Astrocyte of the spinal cord (primary cell): Measurements from ENCODE around the gene REP15.

Experiments used
- DNase-seq: peaks from one replicate; pipeline ENCODE4 v3.0.0; 2011; ENCODE audit warnings: low read depth, low spot score
- H3K4me3 ChIP-seq: 2 replicates; pipeline ENCODE4 v1.5.1; 2011; ENCODE audit warnings: low read depth, mild to moderate bottlenecking, low read length, moderate library complexity
- CTCF ChIP-seq: IDR thresholded peaks from 2 replicates; pipeline ENCODE4 v1.5.1; 2012; ENCODE audit warnings: low read depth, mild to moderate bottlenecking, low read length, inconsistent platforms
- in situ Hi-C: cut with HindIII; loops from 2 replicates; pipeline ENCODE4 v1.10.0; 2017; ENCODE audit warnings: low sequenced_read_pairs

The REP15 gene

DNA sequence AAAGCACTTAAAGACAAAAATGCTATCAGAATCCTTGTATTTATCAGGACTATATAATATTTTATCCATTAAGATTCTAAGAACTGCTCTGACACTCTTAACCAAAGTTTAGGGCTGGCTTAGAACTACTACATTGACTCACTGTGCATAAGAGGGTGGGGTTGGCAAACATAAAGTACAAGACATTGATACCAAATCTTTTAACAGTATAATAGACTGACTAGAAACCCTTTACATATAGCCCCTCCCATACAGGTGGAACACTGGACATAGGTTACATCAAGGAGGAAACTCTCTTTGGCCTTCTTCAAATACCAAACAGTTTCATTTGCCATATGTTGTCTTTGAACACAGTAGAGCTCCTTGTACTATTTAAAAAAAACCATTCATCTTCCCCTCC is 15.6 kb upstream of the REP15 start:
- DNase-seq: no peak
- no peak for TF ChIP-seq CTCF
- in situ Hi-C loops: no loop called here
- H3K4me3 ChIP-seq: no peak overlapping the region

DNA sequence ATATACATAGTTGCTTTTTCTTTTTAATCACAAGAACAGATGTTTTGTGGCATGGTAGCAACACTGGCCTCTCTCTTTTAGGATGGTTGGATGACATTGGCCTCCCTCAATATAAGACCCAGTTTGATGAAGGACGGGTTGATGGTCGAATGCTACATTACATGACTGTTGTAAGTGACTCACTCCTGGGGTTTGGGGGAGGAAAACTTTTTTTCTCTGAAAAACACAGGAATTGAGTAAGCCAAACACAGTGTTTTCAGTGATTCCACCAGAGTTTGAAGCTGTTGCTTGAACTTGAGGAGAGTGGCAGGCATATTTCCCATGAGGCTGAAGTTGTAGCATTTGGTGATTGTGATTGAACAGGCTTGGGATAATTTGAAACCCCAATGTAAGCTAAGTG is 13.7 kb upstream of the REP15 start:
- in situ Hi-C loops: no loop called here
- DNase-seq: peak; percentile 22
- no peak for TF ChIP-seq CTCF
- H3K4me3 ChIP-seq: no peak overlapping the region

DNA sequence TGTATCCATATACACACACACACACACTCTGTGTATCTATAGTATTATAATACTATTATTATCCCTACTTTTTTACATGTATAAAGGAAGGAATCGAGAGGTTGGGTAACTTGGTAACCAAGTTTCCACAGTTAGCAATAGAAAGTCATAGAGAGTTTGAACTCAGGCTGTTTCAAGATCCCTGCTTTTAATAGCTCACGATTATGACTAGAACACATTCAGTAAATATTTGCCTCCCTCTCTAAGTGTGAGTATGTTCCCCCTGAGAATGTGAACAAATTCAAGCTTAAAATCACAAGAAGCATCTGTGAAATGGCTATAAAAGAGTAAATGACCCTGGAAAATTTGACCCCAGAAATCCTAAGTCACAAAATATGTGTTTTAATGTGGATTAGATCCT is 11.0 kb upstream of the REP15 start:
- TF ChIP-seq CTCF: no peak
- no peak for DNase-seq
- in situ Hi-C loops: no loop called here
- no peak overlapping the region for H3K4me3 ChIP-seq

GRCh38 chr12:27686147-27686546 is 10.1 kb upstream of the REP15 start:
- in situ Hi-C loops: no loop called here
- no peak overlapping the region for H3K4me3 ChIP-seq
- TF ChIP-seq CTCF: no peak
- DNase-seq: no peak

DNA sequence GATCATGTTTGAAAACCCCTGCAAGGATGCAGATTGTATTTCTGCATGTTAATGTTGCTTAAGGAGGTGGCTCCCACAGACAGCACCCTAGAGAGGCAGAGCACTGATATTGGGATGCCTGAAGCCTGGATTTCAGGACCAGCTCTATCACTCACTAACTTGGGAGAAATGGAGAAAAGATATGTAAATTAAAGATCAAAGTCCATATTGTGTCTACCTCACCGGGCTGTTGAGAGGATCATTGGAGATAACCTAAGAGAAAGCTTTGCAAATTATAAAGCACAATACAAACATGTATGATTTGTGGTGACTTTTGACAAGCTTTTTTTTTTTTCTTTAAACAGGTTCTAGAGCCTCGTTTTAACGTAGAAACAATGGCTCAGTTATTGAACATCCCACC is 7.6 kb upstream of the REP15 start:
- DNase-seq: no peak
- no peak for TF ChIP-seq CTCF
- no peak overlapping the region for H3K4me3 ChIP-seq
- in situ Hi-C loops: no loop called here

DNA sequence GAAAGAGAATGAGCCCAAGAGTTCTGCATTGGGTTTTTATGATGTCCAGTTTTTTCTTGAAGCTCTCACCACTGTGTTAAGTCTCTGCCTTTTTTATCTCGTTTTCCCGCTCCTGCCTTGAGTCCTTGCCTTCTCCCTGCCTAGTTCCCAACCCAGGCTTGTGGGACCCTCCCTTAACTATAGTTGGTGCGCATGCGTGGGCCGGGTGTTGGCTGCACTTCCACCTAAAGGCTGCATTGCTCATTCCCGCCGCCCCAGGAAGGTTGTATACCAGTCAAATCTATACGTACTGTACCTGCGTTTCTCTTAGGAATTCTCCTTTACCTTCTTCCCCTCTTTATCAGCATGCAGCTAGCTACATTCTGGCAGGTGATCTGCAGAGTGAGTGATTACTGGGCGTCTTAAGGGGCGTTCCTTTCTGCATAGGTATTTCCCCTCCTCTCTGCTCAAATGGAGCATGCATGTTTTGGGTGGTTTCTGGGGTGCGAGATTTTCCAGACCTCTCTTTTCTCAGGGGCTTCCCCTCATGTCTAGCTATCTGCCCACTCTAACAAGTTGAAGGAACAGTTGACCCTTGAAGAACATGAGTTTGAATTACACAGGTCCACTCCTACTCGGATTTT is 6.6 kb upstream of the REP15 start:
- in situ Hi-C loops: no loop called here
- DNase-seq: no peak
- TF ChIP-seq CTCF: no peak
- H3K4me3 ChIP-seq: no peak overlapping the region

DNA sequence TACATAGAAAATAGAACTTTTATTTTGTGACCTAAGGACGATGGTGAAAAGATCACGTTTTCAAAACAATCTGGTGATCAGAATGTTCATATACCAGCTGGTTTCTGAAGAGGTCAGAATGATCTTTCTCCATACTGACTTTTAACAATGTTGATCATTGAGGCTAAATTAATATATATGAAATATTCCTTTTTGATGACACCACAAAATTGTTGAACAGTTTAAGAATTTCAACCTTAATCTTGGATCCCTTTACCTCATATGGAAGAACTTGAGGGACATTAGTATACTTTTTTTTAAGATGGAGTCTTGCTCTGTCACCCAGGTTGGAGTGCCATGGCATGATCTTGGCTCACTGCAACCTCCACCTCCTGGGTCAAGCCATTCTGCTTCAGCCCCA is 2.8 kb upstream of the REP15 start:
- in situ Hi-C loops: no loop called here
- TF ChIP-seq CTCF: no peak
- no peak overlapping the region for H3K4me3 ChIP-seq
- DNase-seq: no peak
